ENCODE measurements around the gene PRR5.

Gene PRR5

DNA sequence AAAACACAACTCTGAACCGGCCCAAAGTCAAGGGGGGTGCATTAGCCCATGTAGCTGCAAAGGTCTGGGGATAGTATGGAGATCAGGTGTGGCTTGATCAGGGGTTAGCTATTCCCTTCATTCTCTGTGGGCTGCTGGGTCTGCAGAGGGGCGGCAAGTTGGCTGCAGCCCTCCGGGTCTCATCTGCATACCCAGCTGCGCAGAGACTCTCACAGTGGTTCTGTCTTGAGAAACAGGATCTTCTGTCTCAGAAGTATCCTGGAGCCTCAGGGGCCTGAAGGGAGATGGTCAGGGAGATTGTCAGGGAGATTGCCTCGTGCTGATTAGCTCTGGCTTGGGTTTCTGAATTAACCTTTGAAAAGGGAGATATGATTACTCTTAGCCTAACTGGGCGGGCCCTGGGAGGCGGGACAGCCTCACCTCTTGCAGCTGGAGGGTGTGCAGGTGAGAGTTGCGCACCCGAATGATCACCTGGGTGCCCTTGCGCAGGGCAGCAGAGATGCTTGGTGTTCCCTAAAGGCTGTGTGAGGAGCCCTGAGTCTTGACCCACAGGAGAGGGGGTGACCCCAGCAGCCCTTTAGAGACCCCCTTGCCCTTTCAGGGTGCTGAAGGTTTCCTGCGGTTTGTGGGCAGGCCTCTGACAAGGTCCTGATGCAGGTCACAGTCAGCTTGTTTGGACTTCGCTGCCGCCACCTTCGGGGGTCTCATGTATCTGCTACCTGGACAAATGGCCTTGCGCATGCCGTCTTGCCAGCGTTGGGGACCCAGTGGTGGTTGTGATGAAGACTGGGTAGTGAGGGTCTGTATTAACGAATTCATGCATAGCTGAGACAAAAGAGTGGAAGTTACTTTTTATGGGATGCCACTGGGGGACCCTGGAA, 57.7 kb downstream of the PRR5 start:
- DNase-seq: no peak

- DNase-seq: no peak
Observed at GRCh38 chr22:44760476-44760875, 58.5 kb downstream of the PRR5 start.

DNA sequence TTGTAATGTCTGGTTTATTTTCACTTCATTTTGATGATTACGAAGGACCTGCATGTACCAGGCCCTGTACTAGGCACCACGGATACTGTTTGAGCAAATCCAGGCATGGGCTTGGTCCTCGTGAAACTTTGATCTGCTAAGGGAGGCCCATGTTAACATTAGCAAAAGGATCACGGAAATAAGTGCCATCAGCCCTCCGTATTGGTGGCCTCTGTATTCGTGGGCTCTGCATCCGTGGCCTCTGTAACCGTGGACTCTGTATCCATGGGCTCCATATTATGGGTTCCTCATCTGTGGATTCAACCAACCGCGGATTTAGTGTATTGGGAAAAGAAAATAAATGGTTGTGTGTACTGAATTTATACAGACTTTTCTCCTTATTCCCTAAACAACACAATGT, 59.0 kb downstream of the PRR5 start:
- DNase-seq: no peak

DNA sequence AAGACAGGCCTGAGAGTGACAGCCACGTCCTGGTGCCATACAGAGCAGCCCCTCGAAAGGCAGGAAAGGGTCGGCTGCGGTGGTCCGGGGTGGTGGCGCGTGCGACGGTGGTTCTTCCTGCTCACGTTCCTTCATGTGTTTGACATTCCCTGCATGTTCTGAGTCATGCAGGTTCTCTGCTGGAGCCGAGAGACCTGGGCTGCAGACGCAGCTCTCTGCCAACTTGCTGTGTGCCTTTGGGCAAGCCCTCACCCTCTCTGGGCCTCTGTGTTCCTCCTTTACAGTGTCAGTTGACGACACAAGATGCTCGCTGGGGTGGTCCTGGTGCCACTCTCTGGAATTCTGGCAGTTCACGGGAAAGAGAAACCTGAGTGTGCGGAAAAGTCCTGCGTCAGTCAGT, 62.4 kb downstream of the PRR5 start:
- DNase-seq: no peak

GRCh38 chr22:44764974-44765373, 63.0 kb downstream of the PRR5 start:
- no peak for DNase-seq

DNA sequence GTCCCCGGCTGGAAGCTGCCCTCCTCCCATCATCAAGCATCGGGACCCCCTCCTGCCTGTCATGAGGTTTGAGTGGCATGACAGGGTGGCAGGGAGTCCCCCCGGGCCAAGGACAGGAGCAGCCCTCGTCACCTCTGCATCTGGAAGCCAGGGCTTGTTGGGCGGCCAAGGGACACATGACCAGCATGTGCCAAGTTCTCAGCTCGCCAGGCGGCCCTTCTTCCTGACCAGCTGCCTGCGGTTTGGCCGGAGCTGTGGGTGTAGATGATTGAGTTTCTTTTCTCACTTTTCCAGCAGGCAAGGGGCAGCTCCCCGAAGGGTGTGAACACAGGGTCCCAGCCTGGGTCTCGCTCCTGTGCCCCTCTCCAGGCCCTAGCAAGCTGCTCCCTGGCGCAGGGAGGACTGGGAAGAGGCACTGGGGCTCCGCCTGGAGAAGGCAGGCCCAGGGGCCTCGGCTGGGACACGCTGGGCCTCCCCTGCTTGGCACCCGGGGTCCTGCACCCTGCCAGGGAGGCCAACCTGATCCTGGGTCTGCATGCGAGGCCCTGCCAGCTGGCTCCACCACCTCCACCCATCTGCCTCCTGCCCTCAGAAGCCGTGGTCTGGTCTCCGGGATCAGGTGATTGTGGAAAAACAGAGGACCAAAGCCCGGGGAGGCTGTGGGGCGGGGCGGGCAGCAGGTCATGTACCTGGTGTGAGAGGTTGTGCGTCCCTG, 63.7 kb downstream of the PRR5 start:
- no peak for DNase-seq

DNA sequence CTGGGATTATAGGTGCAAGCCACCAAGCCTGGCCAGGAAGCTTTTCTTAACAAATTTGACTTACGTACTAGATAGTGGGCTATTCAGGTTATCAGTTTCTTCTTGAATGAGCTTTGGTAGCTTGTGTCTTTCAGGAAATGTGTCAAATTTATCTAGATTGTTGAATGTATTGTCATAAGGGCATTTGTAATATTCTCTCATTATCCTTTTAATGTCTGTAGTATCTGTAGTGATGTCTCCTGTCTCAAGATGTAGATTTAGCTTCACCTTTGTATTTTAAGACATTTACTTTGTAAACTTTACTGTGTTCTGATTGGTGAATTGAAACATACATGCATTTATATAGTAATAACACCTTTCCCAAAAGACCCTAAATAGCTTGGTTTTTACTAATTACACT, 71.1 kb downstream of the PRR5 start:
- DNase-seq: no peak

- no peak for DNase-seq
Observed at GRCh38 chr22:44775862-44776261, 73.9 kb downstream of the PRR5 start.

- no peak for DNase-seq
Observed at GRCh38 chr22:44776605-44777363, 74.8 kb downstream of the PRR5 start.

DNA sequence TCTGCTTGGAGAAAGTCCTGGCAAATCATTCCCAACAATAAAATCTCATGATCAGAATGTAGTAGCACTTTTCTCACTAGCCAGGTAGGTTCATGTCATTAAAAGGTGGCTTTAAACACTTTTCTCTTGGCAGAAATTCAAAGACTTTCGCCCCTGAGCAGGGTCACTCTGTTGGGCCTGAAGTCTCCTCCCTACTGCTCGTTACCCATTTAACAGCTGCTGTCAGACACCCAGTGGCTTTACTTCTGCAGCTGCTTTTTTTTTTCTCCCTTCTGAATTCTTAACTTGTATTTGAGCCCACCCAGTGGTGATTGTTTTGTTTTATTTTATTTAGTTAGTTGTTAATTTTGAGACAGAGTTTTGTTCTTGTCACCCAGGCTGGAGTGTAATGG, 75.4 kb downstream of the PRR5 start:
- no peak for DNase-seq

GRCh38 chr22:44780876-44781449, 79.0 kb downstream of the PRR5 start:
- DNase-seq: no peak

DNA sequence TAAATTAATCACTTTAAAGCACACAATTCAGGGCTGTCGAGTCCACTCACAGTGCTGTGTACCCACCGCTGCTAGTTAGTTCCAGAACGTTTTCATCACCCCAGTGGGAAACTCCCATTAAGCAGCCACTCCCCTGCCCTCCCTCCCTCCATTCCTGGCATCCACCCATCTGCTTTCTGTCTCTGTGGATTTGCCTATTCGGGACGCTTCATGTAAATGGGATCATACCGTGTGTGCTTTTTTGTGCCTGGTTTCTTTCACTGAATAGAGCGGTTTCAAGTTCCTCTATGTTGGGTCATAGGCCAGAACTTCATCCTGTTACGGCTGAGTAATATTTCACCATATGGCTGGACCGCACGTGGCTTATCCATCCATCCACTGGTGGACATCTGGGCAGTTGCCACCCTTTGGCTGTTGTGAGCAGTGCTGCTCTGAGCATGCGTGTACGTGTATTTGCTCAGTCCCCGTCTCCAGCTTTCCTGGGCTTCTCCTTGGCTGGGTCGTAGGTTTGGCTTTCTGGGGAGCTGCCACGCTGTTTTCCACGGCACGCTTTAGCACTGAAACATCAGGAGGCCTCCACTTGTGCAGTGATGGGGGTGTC, 80.5 kb downstream of the PRR5 start:
- DNase-seq: no peak

DNA sequence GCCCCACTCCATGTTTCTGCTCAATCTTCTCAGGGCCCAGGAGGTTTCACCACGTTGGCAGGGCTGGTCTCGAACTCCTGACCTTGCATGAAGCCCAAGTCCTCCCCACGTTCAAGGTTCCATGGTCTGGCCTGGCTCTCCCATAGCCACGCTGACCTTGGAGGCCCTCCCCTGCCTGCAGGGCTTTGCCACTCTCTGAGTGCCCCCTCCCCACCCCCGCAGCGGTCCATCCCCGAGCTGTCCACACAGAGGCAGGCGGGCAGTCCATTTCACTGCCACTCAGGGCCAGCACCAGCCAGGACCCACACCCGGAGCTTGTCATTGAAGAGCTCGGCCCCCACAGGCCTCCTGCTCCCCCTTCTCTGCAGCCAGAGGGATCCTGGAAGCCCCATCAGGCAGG, 81.1 kb downstream of the PRR5 start:
- DNase-seq: no peak

GRCh38 chr22:44783581-44783980, 81.6 kb downstream of the PRR5 start:
- DNase-seq: no peak

- DNase-seq: no peak
Observed at GRCh38 chr22:44786136-44786535, 84.1 kb downstream of the PRR5 start.

DNA sequence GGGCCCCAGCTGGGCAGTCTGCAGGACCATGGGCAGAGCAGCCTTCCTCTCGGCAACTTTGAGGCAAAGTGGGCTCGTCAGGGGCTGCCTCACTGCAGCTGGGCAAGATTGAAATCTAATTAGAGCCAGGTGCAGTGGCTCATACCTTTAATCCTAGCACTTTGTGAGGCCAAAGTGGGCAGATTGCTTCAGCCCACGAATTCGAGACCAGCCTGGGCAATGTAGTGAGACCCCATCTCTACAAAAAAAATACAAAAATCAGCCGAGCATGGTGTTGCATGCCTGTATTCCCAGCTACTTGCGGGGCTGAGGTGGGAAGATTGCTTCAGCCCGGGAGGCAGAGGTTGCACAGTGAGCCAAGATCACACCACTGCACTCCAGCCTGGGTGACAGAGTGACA, 84.6 kb downstream of the PRR5 start:
- no peak for DNase-seq

All from right forelimb (tissue), 1 donor.